CD4-positive, alpha-beta T cell treated with Interleukin-21 for 1 hour (primary cell): Measurements from ENCODE around the gene STAT4.
A peak's percentile ranks its signal among the peaks of the same experiment; 100 is the strongest.

Experiments used
- DNase-seq: peaks from one replicate; pipeline ENCODE4 v3.0.0-alpha.2; 2020

STAT4 gene

GRCh38 chr2:191128911-191129304 is 21.9 kb downstream of the STAT4 start:
- DNase-seq: no peak

- peak; percentile 64 for DNase-seq
Measured at GRCh38 chr2:191128172-191128910, 22.5 kb downstream of the STAT4 start.

- no peak for DNase-seq
Measured at GRCh38 chr2:191127235-191127634, 23.6 kb downstream of the STAT4 start.

- peak; percentile 69 for DNase-seq
Measured at GRCh38 chr2:191126386-191127085, 24.3 kb downstream of the STAT4 start.

- no peak for DNase-seq
Measured at GRCh38 chr2:191125646-191126045, 25.1 kb downstream of the STAT4 start.

GRCh38 chr2:191122638-191123294 is 28.0 kb downstream of the STAT4 start:
- no peak for DNase-seq

- DNase-seq: no peak
Measured at GRCh38 chr2:191117341-191117740, 33.5 kb downstream of the STAT4 start.

GRCh38 chr2:191115804-191116203 is 35.0 kb downstream of the STAT4 start:
- no peak for DNase-seq

GRCh38 chr2:191115391-191115790 is 35.4 kb downstream of the STAT4 start:
- peak; percentile 86 for DNase-seq

GRCh38 chr2:191114403-191114886 is 36.3 kb downstream of the STAT4 start:
- peak; percentile 82 for DNase-seq

- DNase-seq: peak; percentile 40
Measured at GRCh38 chr2:191113761-191114160, 37.0 kb downstream of the STAT4 start.

GRCh38 chr2:191112448-191112901 is 38.3 kb downstream of the STAT4 start:
- no peak for DNase-seq

GRCh38 chr2:191109888-191110287 is 40.9 kb downstream of the STAT4 start:
- DNase-seq: no peak

GRCh38 chr2:191108331-191108730 is 42.5 kb downstream of the STAT4 start:
- no peak for DNase-seq

- DNase-seq: no peak
Measured at GRCh38 chr2:191105082-191105481, 45.7 kb downstream of the STAT4 start.

GRCh38 chr2:191103774-191104173 is 47.0 kb downstream of the STAT4 start:
- DNase-seq: no peak

GRCh38 chr2:191100216-191100615 is 50.6 kb downstream of the STAT4 start:
- DNase-seq: no peak

GRCh38 chr2:191087311-191087710 is 63.5 kb downstream of the STAT4 start:
- no peak for DNase-seq

GRCh38 chr2:191086706-191087105 is 64.1 kb downstream of the STAT4 start:
- no peak for DNase-seq

GRCh38 chr2:191083540-191083939 is 67.3 kb downstream of the STAT4 start:
- DNase-seq: no peak

- DNase-seq: no peak
Measured at GRCh38 chr2:191082321-191082720, 68.5 kb downstream of the STAT4 start.

- no peak for DNase-seq
Measured at GRCh38 chr2:191081411-191082155, 69.2 kb downstream of the STAT4 start.
